ENCODE data around the gene MMP21. TPM values are rescaled to one million over a fixed set of nuclear protein-coding genes. Genes with fewer than 3 reads are reported as not detected.

Gene MMP21
- total RNA-seq, 1 donor from 2014 or later: not detected

GRCh38 chr10:125770844-125771243, 4.8 kb downstream of the MMP21 start:
- no peaks in the 10 kb centered on the region for H3K27me3 ChIP-seq
- H3K36me3 ChIP-seq: peaks cover 0 to 4% of the 10 kb centered on the region in 2 donors
- intact Hi-C loops (cut with DNase I): no loop called here
- H3K4me3 ChIP-seq: no peak overlapping the region
- H3K4me1 ChIP-seq: no peaks in the 10 kb centered on the region
- H3K27ac ChIP-seq: no peak overlapping the region
- TF ChIP-seq POLR2AphosphoS5 (IDR thresholded peaks at IDR 0.05; ENCODE audit: insufficient read depth in 1 of 2, low read depth in 1 of 2): no peak
- TF ChIP-seq, protein P1, sequence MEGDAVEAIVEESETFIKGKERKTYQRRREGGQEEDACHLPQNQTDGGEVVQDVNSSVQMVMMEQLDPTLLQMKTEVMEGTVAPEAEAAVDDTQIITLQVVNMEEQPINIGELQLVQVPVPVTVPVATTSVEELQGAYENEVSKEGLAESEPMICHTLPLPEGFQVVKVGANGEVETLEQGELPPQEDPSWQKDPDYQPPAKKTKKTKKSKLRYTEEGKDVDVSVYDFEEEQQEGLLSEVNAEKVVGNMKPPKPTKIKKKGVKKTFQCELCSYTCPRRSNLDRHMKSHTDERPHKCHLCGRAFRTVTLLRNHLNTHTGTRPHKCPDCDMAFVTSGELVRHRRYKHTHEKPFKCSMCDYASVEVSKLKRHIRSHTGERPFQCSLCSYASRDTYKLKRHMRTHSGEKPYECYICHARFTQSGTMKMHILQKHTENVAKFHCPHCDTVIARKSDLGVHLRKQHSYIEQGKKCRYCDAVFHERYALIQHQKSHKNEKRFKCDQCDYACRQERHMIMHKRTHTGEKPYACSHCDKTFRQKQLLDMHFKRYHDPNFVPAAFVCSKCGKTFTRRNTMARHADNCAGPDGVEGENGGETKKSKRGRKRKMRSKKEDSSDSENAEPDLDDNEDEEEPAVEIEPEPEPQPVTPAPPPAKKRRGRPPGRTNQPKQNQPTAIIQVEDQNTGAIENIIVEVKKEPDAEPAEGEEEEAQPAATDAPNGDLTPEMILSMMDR (IDR thresholded peaks at IDR 0.05): no peak
- no peak for TF ChIP-seq POLR2A (IDR thresholded peaks at IDR 0.05)
- no peak for DNase-seq (ENCODE audit: extremely low spot score in 2 of 2)
- no peaks in the 10 kb centered on the region for H3K9me3 ChIP-seq

GRCh38 chr10:125769175-125769574, 6.4 kb downstream of the MMP21 start:
- no peaks in the 10 kb centered on the region for H3K4me1 ChIP-seq
- H3K27ac ChIP-seq: no peak overlapping the region
- H3K9me3 ChIP-seq: no peaks in the 10 kb centered on the region
- no peak for DNase-seq (ENCODE audit: extremely low spot score in 2 of 2)
- H3K4me3 ChIP-seq: no peak overlapping the region
- H3K27me3 ChIP-seq: no peaks in the 10 kb centered on the region
- peaks cover 0 to 18% of the 10 kb centered on the region in 2 donors for H3K36me3 ChIP-seq
- intact Hi-C loops (cut with DNase I): no loop called here
- no peak for TF ChIP-seq POLR2A (IDR thresholded peaks at IDR 0.05)

- Histone ChIP-seq H3K36me3 (peaks cover 0 to 26% of the 10 kb centered on the region in 2 donors), H3K4me1 (no peaks in the 10 kb centered on the region), H3K27me3 (no peaks in the 10 kb centered on the region), H3K9me3 (no peaks in the 10 kb centered on the region), H3K27ac (no peak overlapping the region), H3K4me3 (no peak overlapping the region)
- DNase-seq (ENCODE audit: extremely low spot score in 2 of 2): no peak
- TF ChIP-seq POLR2AphosphoS5 (IDR thresholded peaks at IDR 0.05; ENCODE audit: insufficient read depth in 1 of 2, low read depth in 1 of 2) (no peak), POLR2A (IDR thresholded peaks at IDR 0.05) (no peak)
- TF ChIP-seq, protein P1 (IDR thresholded peaks at IDR 0.05): no peak
- intact Hi-C loops (cut with DNase I): no loop called here
Observed at GRCh38 chr10:125768219-125768855, 7.3 kb downstream of the MMP21 start.

DNA sequence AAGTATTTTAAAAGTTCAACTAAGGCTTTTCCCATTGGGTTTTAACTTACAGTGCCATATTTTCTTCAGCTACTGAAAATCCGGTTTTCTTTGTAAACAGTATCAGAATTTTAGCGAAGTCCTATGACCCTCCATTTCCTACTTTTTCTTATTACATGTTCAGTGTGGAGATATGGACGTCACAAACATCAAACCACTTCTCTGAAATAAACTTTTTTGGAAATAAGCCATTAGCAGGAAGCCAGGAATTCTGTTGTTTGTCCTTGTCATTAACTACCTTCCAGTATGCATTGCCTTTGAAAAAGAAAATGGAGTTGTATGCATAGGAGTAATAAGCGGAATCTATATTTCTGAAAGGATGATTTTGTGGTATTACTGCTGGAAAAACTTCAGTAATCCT, 9.1 kb downstream of the MMP21 start:
- Histone ChIP-seq H3K27me3 (no peaks in the 10 kb centered on the region), H3K27ac (no peak overlapping the region), H3K4me3 (no peak overlapping the region), H3K36me3 (peaks cover 0 to 37% of the 10 kb centered on the region in 2 donors), H3K9me3 (no peaks in the 10 kb centered on the region), H3K4me1 (no peaks in the 10 kb centered on the region)
- intact Hi-C loops (cut with DNase I): no loop called here
- TF ChIP-seq, protein P1 (IDR thresholded peaks at IDR 0.05): no peak
- TF ChIP-seq POLR2A (IDR thresholded peaks at IDR 0.05): no peak
- no peak for TF ChIP-seq POLR2AphosphoS5 (IDR thresholded peaks at IDR 0.05; ENCODE audit: insufficient read depth in 1 of 2, low read depth in 1 of 2)
- no peak for DNase-seq (ENCODE audit: extremely low spot score in 2 of 2)

DNA sequence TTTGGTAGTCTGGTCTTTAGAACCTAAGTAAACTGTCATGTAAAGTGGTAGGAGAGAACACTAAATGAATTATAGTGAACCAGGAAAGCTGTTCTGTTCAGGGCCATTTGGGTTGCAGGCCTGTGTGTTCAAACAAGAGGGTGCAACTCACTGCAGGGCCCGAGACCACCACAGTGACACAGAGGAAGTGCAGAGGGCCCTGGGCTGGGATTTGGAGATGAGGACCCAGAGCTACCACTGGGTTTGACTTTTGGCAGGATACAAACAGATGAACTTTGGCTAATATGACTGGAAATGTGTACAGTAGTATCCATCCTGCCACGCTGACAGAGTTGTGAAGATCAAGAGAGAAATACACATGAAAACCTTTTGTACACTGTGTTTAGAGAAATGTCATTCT, 9.8 kb downstream of the MMP21 start:
- intact Hi-C loops (cut with DNase I): no loop called here

More for the DNA sequence above, 9.8 kb downstream of the MMP21 start:
- TF ChIP-seq POLR2A (IDR thresholded peaks at IDR 0.05): no peak
- no peak for DNase-seq (ENCODE audit: extremely low spot score in 2 of 2)
- peaks cover 0 to 42% of the 10 kb centered on the region in 2 donors for H3K36me3 ChIP-seq
- no peaks in the 10 kb centered on the region for H3K4me1 ChIP-seq
- H3K27me3 ChIP-seq: no peaks in the 10 kb centered on the region
- H3K9me3 ChIP-seq: no peaks in the 10 kb centered on the region
- H3K4me3 ChIP-seq: no peak overlapping the region
- no peak overlapping the region for H3K27ac ChIP-seq
